Measurements from ENCODE around the gene OR51A7. TPM values are rescaled to one million over a fixed set of nuclear protein-coding genes. Genes with fewer than 3 reads are reported as not detected.
"Not testable (repeated sequence)": the region's sequence is repeated elsewhere in the genome, so short reads cannot be mapped to it uniquely, and the experiment has no call there.

Gene OR51A7, protein sequence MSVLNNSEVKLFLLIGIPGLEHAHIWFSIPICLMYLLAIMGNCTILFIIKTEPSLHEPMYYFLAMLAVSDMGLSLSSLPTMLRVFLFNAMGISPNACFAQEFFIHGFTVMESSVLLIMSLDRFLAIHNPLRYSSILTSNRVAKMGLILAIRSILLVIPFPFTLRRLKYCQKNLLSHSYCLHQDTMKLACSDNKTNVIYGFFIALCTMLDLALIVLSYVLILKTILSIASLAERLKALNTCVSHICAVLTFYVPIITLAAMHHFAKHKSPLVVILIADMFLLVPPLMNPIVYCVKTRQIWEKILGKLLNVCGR
- total RNA-seq, result not detected

DNA sequence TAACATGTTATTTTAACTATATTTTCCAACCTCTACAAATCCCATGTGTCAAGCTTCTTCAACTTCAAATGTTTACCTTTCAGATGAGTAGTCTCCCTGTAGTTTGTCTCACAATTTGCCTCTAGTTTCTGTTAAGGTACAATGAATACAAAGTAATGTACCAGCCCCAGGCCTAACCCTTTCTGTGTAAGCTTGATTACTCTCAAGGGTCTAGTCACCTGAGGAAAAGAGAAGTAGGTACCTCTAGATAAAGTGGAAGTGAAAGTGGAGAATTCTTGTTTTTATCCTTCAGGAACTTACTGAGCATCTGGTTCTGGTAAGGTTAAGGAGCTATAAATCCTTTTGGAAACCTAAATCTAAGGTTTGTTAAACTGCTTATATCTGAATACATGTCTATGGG is at the start of gene OR51A7:
Gene OR51A7 (plus strand): TSS at position 300 of the 400 bp plus-strand sequence. CDS start 3,587 bp downstream, outside the sequence.
- TF ChIP-seq POLR2A (IDR thresholded peaks at IDR 0.05), result no peak
- TF ChIP-seq, protein P1, sequence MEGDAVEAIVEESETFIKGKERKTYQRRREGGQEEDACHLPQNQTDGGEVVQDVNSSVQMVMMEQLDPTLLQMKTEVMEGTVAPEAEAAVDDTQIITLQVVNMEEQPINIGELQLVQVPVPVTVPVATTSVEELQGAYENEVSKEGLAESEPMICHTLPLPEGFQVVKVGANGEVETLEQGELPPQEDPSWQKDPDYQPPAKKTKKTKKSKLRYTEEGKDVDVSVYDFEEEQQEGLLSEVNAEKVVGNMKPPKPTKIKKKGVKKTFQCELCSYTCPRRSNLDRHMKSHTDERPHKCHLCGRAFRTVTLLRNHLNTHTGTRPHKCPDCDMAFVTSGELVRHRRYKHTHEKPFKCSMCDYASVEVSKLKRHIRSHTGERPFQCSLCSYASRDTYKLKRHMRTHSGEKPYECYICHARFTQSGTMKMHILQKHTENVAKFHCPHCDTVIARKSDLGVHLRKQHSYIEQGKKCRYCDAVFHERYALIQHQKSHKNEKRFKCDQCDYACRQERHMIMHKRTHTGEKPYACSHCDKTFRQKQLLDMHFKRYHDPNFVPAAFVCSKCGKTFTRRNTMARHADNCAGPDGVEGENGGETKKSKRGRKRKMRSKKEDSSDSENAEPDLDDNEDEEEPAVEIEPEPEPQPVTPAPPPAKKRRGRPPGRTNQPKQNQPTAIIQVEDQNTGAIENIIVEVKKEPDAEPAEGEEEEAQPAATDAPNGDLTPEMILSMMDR (IDR thresholded peaks at IDR 0.05), result no peak
- Histone ChIP-seq H3K36me3 (no peaks in the 10 kb centered on the region), H3K27me3 (no peaks in the 10 kb centered on the region), H3K4me3 (replicated peaks in 1 of 3) (no peak within 1 kb of the TSS), H3K4me1 (no peaks in the 10 kb centered on the region), H3K27ac (no peak within 1 kb of the TSS), H3K9me3 (no peaks in the 10 kb centered on the region)
- intact Hi-C loops (cut with DNase I), result no loop called here
- DNase-seq, result no peak

DNA sequence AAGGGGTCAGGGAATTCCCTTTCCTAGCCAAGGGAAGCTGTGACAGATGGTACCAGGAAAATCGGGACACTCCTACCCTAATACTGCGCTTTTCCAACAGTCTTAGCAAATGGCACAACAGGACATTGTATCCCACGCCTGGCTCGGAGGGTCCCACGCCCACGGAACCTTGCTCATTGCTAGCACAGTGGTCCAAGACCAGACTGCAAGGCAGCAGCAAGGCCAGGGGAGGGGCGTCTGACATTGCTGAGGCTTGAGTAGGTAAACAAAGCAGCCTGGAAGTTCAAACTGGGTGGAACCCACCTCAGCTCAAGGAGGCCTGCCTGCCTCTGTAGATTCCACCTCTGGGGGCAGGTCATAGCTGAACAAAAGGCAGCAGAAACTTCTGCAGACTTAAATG is 49.3 kb upstream of the OR51A7 start:
- H3K4me1 ChIP-seq; DNase-seq; H3K27ac ChIP-seq; H3K4me3 ChIP-seq (replicated peaks in 1 of 3); H3K36me3 ChIP-seq; H3K27me3 ChIP-seq; intact Hi-C loops (cut with DNase I); H3K9me3 ChIP-seq: not testable (repeated sequence)
- 92 to 97% methylated on average over 6 to 7 of the region's 7 CpGs for WGBS, 2 donors

DNA sequence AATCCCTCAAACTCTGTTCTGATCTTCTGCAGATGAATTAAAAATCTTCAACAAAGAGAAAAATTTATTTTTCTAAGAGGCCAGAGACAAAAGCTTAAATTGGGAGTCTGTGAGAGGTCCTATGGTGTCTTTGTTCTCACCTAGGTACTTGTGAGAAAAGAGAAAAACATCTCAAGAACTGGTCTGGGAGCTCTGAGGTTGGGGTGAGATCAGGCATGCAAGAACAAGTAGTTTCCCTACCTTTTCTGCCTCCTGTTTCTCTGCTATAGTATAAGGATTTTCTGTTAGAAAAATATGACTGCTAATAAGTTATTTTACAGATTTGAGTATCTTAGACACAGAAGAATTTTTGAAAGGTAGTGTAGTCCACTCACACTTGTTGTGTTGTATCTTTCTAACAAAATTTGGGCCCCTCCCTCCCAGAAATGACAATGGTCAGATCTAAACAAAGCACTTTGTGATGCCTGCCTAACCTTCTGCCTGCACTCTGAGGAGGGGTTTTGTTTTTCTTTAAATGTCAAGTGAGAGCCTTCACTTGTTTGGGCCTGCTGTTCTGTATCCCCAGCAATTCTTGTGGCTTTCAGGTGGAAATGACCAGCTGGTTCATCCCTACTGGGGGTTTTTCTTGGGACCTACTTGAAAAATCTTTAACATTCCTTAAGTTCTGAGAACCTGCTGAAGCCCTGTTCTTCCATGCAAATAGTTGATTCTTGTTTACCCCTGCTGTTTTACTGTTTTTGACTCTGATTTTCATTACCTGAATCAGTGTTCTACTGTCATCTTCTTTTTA is 40.9 kb upstream of the OR51A7 start:
- intact Hi-C loops (cut with DNase I), result no loop called here
- Histone ChIP-seq H3K4me1 (peaks cover 0 to 16% of the 10 kb centered on the region in 2 donors), H3K9me3 (no peaks in the 10 kb centered on the region), H3K36me3 (no peaks in the 10 kb centered on the region), H3K27me3 (no peaks in the 10 kb centered on the region), H3K27ac (peak overlapping the region in 1 of 3 donors; percentile 33), H3K4me3 (replicated peaks in 1 of 3) (no peak overlapping the region)
- peak; percentile 7 to 20 for DNase-seq
- TF ChIP-seq, protein P1 (IDR thresholded peaks at IDR 0.05), result no peak
- no peak for TF ChIP-seq POLR2A (IDR thresholded peaks at IDR 0.05)

DNA sequence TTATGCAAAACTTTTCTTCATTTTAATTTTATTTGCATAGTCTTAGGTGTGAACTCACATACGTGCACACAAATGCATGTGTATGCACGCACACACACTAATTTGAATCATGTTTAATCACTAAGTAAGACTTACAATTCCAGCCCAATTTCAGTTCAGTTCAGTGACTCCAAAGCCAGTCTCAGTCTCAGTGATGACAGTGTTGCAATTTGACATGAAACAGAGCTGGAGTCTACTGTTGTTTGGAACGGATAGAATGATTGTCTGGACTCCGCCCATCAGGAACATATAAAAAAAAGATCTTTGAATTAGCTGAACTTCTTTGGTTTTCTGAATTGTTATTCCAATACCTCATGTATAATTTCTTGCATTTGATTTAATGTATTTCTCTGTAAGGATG is 39.7 kb upstream of the OR51A7 start:
- Histone ChIP-seq H3K4me3 (replicated peaks in 1 of 3) (no peak overlapping the region), H3K36me3 (no peaks in the 10 kb centered on the region), H3K4me1 (peaks cover 0 to 16% of the 10 kb centered on the region in 2 donors), H3K27ac (no peak overlapping the region), H3K27me3 (no peaks in the 10 kb centered on the region), H3K9me3 (no peaks in the 10 kb centered on the region)
- WGBS, 2 donors, result 87 to 88% methylated on average over 4 of the region's 4 CpGs
- intact Hi-C loops (cut with DNase I), result no loop called here
- no peak for DNase-seq
- no peak for TF ChIP-seq POLR2A (IDR thresholded peaks at IDR 0.05)
- TF ChIP-seq, protein P1 (IDR thresholded peaks at IDR 0.05), result no peak

DNA sequence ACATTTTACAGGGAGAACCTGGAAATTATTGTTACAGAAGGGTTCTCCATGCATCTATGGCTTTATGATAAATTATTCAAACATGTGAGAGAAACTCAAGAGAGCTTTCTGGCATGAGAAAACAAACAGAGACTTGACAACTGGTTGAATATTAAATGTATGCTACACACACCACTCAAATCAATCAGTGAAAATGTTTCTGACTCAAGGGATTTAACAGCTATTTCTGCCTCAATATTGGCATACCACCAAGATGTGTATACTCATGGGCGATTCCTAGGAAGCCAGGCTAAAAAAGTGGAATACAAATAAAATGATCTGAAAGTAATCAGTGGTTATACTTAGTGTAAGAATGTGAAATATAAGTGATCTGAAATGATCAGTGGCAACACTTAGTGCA is 37.7 kb upstream of the OR51A7 start:
- intact Hi-C loops (cut with DNase I), result no loop called here
- H3K9me3 ChIP-seq, result no peaks in the 10 kb centered on the region

More for the DNA sequence above, 37.7 kb upstream of the OR51A7 start:
- TF ChIP-seq, protein P1 (IDR thresholded peaks at IDR 0.05), result no peak
- TF ChIP-seq POLR2A (IDR thresholded peaks at IDR 0.05), result no peak
- H3K27me3 ChIP-seq, result no peaks in the 10 kb centered on the region
- no peaks in the 10 kb centered on the region for H3K36me3 ChIP-seq
- peaks cover 0 to 16% of the 10 kb centered on the region in 2 donors for H3K4me1 ChIP-seq
- no peak overlapping the region for H3K4me3 ChIP-seq (replicated peaks in 1 of 3)
- no peak for DNase-seq
- WGBS, 2 donors, result 7 to 13% methylated on average over 1 of the region's 1 CpG
- no peak overlapping the region for H3K27ac ChIP-seq
